ENCODE measurements around the gene ALDH1A1. TPM values are rescaled to one million over a fixed set of nuclear protein-coding genes. Genes with fewer than 3 reads are reported as not detected.

Gene ALDH1A1
- total RNA-seq, 3 donors from 2014 or later (not counting 1 experiment from before 2014, with no cell fraction given), result 0.57 to 1.7 TPM; not detected in 1

DNA sequence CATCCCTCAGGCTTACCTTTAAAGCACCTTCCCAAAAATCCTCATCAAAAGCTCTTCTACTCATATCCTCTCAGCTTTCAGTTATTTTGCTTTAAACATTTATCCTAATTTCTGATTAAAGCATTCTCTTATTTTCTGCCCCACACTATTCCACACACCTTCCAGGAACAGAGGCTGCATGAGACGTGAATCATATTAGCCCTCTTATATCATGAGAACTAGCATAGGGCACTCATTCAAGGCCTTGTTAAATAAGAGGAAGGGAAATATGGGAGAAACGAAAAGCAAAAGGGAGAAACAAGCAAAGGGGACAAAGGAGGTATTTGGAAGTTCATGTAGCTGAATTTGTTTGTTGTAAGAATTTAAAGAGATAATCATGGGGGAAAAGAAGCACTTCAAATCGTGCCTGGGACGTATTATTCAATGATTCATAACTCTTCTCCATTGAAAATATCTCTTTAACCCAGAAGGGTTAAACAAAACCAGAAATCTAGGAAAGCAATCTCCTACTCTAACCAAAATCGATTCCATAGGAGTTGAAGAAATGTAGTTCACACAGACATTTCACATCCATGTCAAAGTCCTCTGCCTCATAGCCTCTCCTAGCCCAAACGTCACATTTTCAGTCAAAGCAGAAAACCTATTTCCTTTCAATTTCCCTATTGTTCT is 4.1 kb downstream of the ALDH1A1 start:
- no peak overlapping the region for H3K27ac ChIP-seq (ENCODE audit: low read length)
- intact Hi-C loops (cut with micrococcal nuclease), result no loop called here
- WGBS (ENCODE audit: insufficient coverage), result 26% methylated on average over 3 of the region's 6 CpGs
- Mint-ChIP-seq H3K9me3 (no peaks in the 10 kb centered on the region), H3K4me1 (peaks cover 5 to 15% of the 10 kb centered on the region in 2 donors), H3K4me3 (no peak overlapping the region), H3K27me3 (ENCODE audit: low read depth in 2 of 2) (peaks cover 19 to 52% of the 10 kb centered on the region in 2 donors), H3K36me3 (no peaks in the 10 kb centered on the region), H3K27ac (no peak overlapping the region)
- H3K27me3 ChIP-seq (ENCODE audit: control insufficient read depth, insufficient read depth, low read length), result no peaks in the 10 kb centered on the region
- H3K4me1 ChIP-seq (ENCODE audit: control insufficient read depth, insufficient read depth, low read length), result no peaks in the 10 kb centered on the region
- TF ChIP-seq CTCF (IDR thresholded peaks at IDR 0.05), result no peak
- H3K9me3 ChIP-seq (ENCODE audit: control insufficient read depth, insufficient read depth, low read length), result no peaks in the 10 kb centered on the region
- no peak for ATAC-seq
- no peak for DNase-seq
- no peaks in the 10 kb centered on the region for H3K36me3 ChIP-seq (ENCODE audit: control insufficient read depth, insufficient read depth, low read length)
- H3K4me3 ChIP-seq (ENCODE audit: low read length), result no peak overlapping the region

DNA sequence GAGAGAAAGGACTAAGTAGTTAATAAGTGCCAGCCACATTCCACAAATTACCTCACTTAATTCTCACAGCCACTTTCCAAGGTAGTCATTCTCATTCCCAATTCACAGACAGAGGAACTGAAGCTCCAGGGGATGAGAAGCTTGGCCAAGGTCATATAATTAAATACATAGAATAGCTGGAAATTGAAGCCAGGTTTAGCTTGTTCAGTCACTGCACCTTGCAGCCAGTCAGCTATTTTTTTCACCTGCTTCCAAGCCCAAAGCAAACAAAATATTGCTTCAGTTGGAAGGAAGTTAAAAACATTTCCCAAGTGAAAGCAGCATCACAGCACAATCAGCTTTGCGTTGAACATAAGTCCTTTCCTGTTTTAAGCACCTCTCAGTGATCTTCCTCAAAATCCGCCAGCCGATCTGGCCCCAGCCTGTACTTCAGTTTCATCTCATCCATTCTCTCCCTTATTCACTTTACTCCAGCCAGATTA is 4.8 kb downstream of the ALDH1A1 start:
- Histone ChIP-seq H3K27ac (ENCODE audit: low read length) (no peak overlapping the region), H3K4me1 (ENCODE audit: control insufficient read depth, insufficient read depth, low read length) (no peaks in the 10 kb centered on the region), H3K4me3 (ENCODE audit: low read length) (no peak overlapping the region), H3K27me3 (ENCODE audit: control insufficient read depth, insufficient read depth, low read length) (no peaks in the 10 kb centered on the region), H3K9me3 (ENCODE audit: control insufficient read depth, insufficient read depth, low read length) (no peaks in the 10 kb centered on the region), H3K36me3 (ENCODE audit: control insufficient read depth, insufficient read depth, low read length) (no peaks in the 10 kb centered on the region)
- 36% methylated on average over 3 of the region's 3 CpGs for WGBS (ENCODE audit: insufficient coverage)
- H3K27ac Mint-ChIP-seq, result no peak overlapping the region
- H3K9me3 Mint-ChIP-seq, result no peaks in the 10 kb centered on the region
- no peak for DNase-seq
- ATAC-seq, result no peak
- no peak for TF ChIP-seq CTCF (IDR thresholded peaks at IDR 0.05)
- intact Hi-C loops (cut with micrococcal nuclease), result no loop called here
- no peak overlapping the region for H3K4me3 Mint-ChIP-seq
- H3K27me3 Mint-ChIP-seq (ENCODE audit: low read depth in 2 of 2), result peaks cover 22 to 46% of the 10 kb centered on the region in 2 donors
- peaks cover 5 to 10% of the 10 kb centered on the region in 2 donors for H3K4me1 Mint-ChIP-seq
- H3K36me3 Mint-ChIP-seq, result no peaks in the 10 kb centered on the region

- H3K4me3 Mint-ChIP-seq, result no peak overlapping the region
- no peaks in the 10 kb centered on the region for H3K4me1 ChIP-seq (ENCODE audit: control insufficient read depth, insufficient read depth, low read length)
- no peaks in the 10 kb centered on the region for H3K27me3 ChIP-seq (ENCODE audit: control insufficient read depth, insufficient read depth, low read length)
- no peak overlapping the region for H3K4me3 ChIP-seq (ENCODE audit: low read length)
- H3K9me3 ChIP-seq (ENCODE audit: control insufficient read depth, insufficient read depth, low read length), result no peaks in the 10 kb centered on the region
- no peaks in the 10 kb centered on the region for H3K36me3 ChIP-seq (ENCODE audit: control insufficient read depth, insufficient read depth, low read length)
- H3K4me1 Mint-ChIP-seq, result no peaks in the 10 kb centered on the region
- no peaks in the 10 kb centered on the region for H3K36me3 Mint-ChIP-seq
- TF ChIP-seq CTCF (IDR thresholded peaks at IDR 0.05), result no peak
- H3K9me3 Mint-ChIP-seq, result no peaks in the 10 kb centered on the region
- H3K27ac ChIP-seq (ENCODE audit: low read length), result no peak overlapping the region
- H3K27me3 Mint-ChIP-seq (ENCODE audit: low read depth in 2 of 2), result peaks cover 22 to 44% of the 10 kb centered on the region in 2 donors
- H3K27ac Mint-ChIP-seq, result no peak overlapping the region
- DNase-seq (no peak), ATAC-seq (no peak)
- intact Hi-C loops (cut with micrococcal nuclease), result no loop called here
These were observed 6.0 kb downstream of the ALDH1A1 start for GRCh38 chr9:72946821-72947220.

GRCh38 chr9:72946318-72946717 is 6.5 kb downstream of the ALDH1A1 start:
- H3K36me3 ChIP-seq (ENCODE audit: control insufficient read depth, insufficient read depth, low read length), result no peaks in the 10 kb centered on the region
- H3K4me3 ChIP-seq (ENCODE audit: low read length), result no peak overlapping the region
- no peak overlapping the region for H3K27ac ChIP-seq (ENCODE audit: low read length)
- TF ChIP-seq CTCF (IDR thresholded peaks at IDR 0.05), result no peak
- Mint-ChIP-seq H3K36me3 (no peaks in the 10 kb centered on the region), H3K9me3 (no peaks in the 10 kb centered on the region), H3K27ac (no peak overlapping the region), H3K4me1 (no peaks in the 10 kb centered on the region), H3K27me3 (ENCODE audit: low read depth in 2 of 2) (peaks cover 27 to 47% of the 10 kb centered on the region in 2 donors), H3K4me3 (no peak overlapping the region)
- intact Hi-C loops (cut with micrococcal nuclease), result no loop called here
- no peaks in the 10 kb centered on the region for H3K9me3 ChIP-seq (ENCODE audit: control insufficient read depth, insufficient read depth, low read length)
- WGBS (ENCODE audit: insufficient coverage), result 89% methylated on average over 1 of the region's 3 CpGs
- H3K4me1 ChIP-seq (ENCODE audit: control insufficient read depth, insufficient read depth, low read length), result no peaks in the 10 kb centered on the region
- ATAC-seq (no peak), DNase-seq (no peak)
- no peaks in the 10 kb centered on the region for H3K27me3 ChIP-seq (ENCODE audit: control insufficient read depth, insufficient read depth, low read length)

Data from natural killer cell (primary cell).